ENCODE measurements around the gene ATP6V0B.

- TF ChIP-seq, protein P1, sequence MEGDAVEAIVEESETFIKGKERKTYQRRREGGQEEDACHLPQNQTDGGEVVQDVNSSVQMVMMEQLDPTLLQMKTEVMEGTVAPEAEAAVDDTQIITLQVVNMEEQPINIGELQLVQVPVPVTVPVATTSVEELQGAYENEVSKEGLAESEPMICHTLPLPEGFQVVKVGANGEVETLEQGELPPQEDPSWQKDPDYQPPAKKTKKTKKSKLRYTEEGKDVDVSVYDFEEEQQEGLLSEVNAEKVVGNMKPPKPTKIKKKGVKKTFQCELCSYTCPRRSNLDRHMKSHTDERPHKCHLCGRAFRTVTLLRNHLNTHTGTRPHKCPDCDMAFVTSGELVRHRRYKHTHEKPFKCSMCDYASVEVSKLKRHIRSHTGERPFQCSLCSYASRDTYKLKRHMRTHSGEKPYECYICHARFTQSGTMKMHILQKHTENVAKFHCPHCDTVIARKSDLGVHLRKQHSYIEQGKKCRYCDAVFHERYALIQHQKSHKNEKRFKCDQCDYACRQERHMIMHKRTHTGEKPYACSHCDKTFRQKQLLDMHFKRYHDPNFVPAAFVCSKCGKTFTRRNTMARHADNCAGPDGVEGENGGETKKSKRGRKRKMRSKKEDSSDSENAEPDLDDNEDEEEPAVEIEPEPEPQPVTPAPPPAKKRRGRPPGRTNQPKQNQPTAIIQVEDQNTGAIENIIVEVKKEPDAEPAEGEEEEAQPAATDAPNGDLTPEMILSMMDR (IDR thresholded peaks at IDR 0.05 in 2 of 3, conservative IDR thresholded peaks at IDR 0.05 in 1 of 3; ENCODE audit: control insufficient read depth in 2 of 3, extremely low read depth in 1 of 3, insufficient read depth in 1 of 3, low read depth in 3 of 3, low read length in 3 of 3), result no peak
- no peak for TF ChIP-seq TCF12 (IDR thresholded peaks at IDR 0.05; ENCODE audit: low read depth, low read length)
Observed at GRCh38 chr1:44002165-44002564, 27.4 kb downstream of the ATP6V0B start.

Measured in GM12878 (cell line).